HUDEP-2 (cell line): ENCODE data around the gene FAM229A.
A peak's percentile ranks its signal among the peaks of the same experiment; 100 is the strongest.

ENCODE experiments used
- DNase-seq, 76 experiments: peaks; one replicate each; lab custom pipeline; 2025; ENCODE audit not compliant: unreplicated experiment in 76 of 76; lab: John Stamatoyannopoulos, UW

The FAM229A gene

GRCh38 chr1:32350785-32351398 lies 11.4 kb downstream of the FAM229A start:
- DNase-seq = peak in 69 of 76 experiments; percentile 29 to 97 (median 81)

GRCh38 chr1:32349211-32349708 lies 13.0 kb downstream of the FAM229A start:
- DNase-seq = no peak

GRCh38 chr1:32346532-32347157 lies 15.6 kb downstream of the FAM229A start:
- DNase-seq = no peak

- DNase-seq = peak in 46 of 76 experiments; percentile 6 to 61 (median 29)
These were observed 16.9 kb downstream of the FAM229A start for GRCh38 chr1:32345289-32345827.

- no peak for DNase-seq
These were observed 19.6 kb downstream of the FAM229A start for GRCh38 chr1:32342704-32343103.

GRCh38 chr1:32341971-32342370 lies 20.3 kb downstream of the FAM229A start:
- DNase-seq = no peak

- DNase-seq = no peak
These were observed 21.0 kb downstream of the FAM229A start for GRCh38 chr1:32341186-32341757.

- peak in 4 of 76 experiments; percentile 7 to 27 (median 16) for DNase-seq
These were observed 22.8 kb downstream of the FAM229A start for GRCh38 chr1:32339363-32339978.

- no peak for DNase-seq
These were observed 23.6 kb downstream of the FAM229A start for GRCh38 chr1:32338637-32339145.

- no peak for DNase-seq
These were observed 24.2 kb downstream of the FAM229A start for GRCh38 chr1:32337855-32338636.

- DNase-seq = peak in 41 of 76 experiments; percentile 5 to 57 (median 27)
These were observed 25.2 kb downstream of the FAM229A start for GRCh38 chr1:32336963-32337675.

- DNase-seq = no peak
These were observed 25.7 kb downstream of the FAM229A start for GRCh38 chr1:32336591-32336932.

- peak in 61 of 76 experiments; percentile 13 to 72 (median 52) for DNase-seq
These were observed 26.3 kb downstream of the FAM229A start, which contains the start of gene MARCKSL1 for GRCh38 chr1:32335790-32336590. Gene MARCKSL1 (minus strand): TSS chr1:32336233. CDS start chr1:32336033, 200 bp downstream.

GRCh38 chr1:32335535-32335789 lies 26.8 kb downstream of the FAM229A start:
- no peak for DNase-seq

GRCh38 chr1:32334864-32335534 lies 27.3 kb downstream of the FAM229A start:
- DNase-seq = peak in 31 of 76 experiments; percentile 7 to 38 (median 24)

- no peak for DNase-seq
These were observed 27.9 kb downstream of the FAM229A start for GRCh38 chr1:32334274-32334861.

- DNase-seq = no peak
These were observed 28.9 kb downstream of the FAM229A start for GRCh38 chr1:32333251-32333963.
